Sciatic nerve (tissue), 2 donors: Measurements from ENCODE around the gene CXCR4. TPM values are rescaled to one million over a fixed set of nuclear protein-coding genes. Genes with fewer than 3 reads are reported as not detected.

Experiments used
- ATAC-seq: fragments of 200-7000 bp; cut with Tn5 transposase; one replicate; pipeline ENCODE4 v1.9.1; 2020; ENCODE audit warnings: mild to moderate bottlenecking, moderate library complexity
- DNase-seq: peaks from one replicate; pipeline ENCODE4 v3.0.0-alpha.2; 2020; ENCODE audit warnings: low spot score
- intact Hi-C: fragments of 100-400 bp; cut with DNase I; formaldehyde crosslinking; loops from one replicate; pipeline ENCODE4 v1.14.2; 2022
- total RNA-seq: library from RNA; stranded (reverse); fragmentation: NEBNext Ultra II Directional; extraction: Animal tissue kit (Norgen Biotek cat#: 25700); gene quantifications from one replicate; pipeline ENCODE4 v1.2.1, GENCODE V29; 2021
- donor health status: DM: no; HTN: no; CAD: no.
- donor health status: DM: no; HTN: no; CAD: no.

Gene CXCR4
- total RNA-seq, 1 donor from 2014 or later = 39.8 TPM

GRCh38 chr2:136133176-136133575 lies 15.2 kb upstream of the CXCR4 start:
- no peak for DNase-seq
- intact Hi-C loops = no loop called here
- ATAC-seq = no peak

- ATAC-seq (no peak), DNase-seq (no peak)
- intact Hi-C loops = no loop called here
Observed at GRCh38 chr2:136132825-136133155, 14.8 kb upstream of the CXCR4 start.

GRCh38 chr2:136131961-136132824 lies 14.2 kb upstream of the CXCR4 start:
- intact Hi-C loops = no loop called here
- ATAC-seq (peak; percentile 29), DNase-seq (no peak)

GRCh38 chr2:136131484-136131960 lies 13.6 kb upstream of the CXCR4 start:
- no peak for ATAC-seq
- DNase-seq = no peak
- intact Hi-C loops = no loop called here

GRCh38 chr2:136130511-136130910 lies 12.6 kb upstream of the CXCR4 start:
- intact Hi-C loops = no loop called here
- ATAC-seq = no peak
- no peak for DNase-seq

- intact Hi-C loops = no loop called here
- ATAC-seq (no peak), DNase-seq (no peak)
Observed at GRCh38 chr2:136130045-136130444, 12.1 kb upstream of the CXCR4 start.

GRCh38 chr2:136129601-136130000 lies 11.7 kb upstream of the CXCR4 start:
- ATAC-seq = no peak
- intact Hi-C loops = no loop called here
- no peak for DNase-seq

GRCh38 chr2:136128905-136129304 lies 11.0 kb upstream of the CXCR4 start:
- ATAC-seq (no peak), DNase-seq (no peak)
- intact Hi-C loops = no loop called here

GRCh38 chr2:136128366-136128765 lies 10.4 kb upstream of the CXCR4 start:
- no peak for ATAC-seq
- intact Hi-C loops = no loop called here
- no peak for DNase-seq

- DNase-seq (no peak), ATAC-seq (no peak)
- intact Hi-C loops = no loop called here
Observed at GRCh38 chr2:136127356-136127755, 9.4 kb upstream of the CXCR4 start.

GRCh38 chr2:136126421-136126926 lies 8.5 kb upstream of the CXCR4 start:
- intact Hi-C loops = no loop called here
- DNase-seq (no peak), ATAC-seq (no peak)

GRCh38 chr2:136126021-136126420 lies 8.1 kb upstream of the CXCR4 start:
- no peak for DNase-seq
- ATAC-seq = no peak
- intact Hi-C loops = no loop called here

GRCh38 chr2:136125236-136125635 lies 7.3 kb upstream of the CXCR4 start:
- intact Hi-C loops = no loop called here
- ATAC-seq (no peak), DNase-seq (no peak)

GRCh38 chr2:136124805-136125204 lies 6.9 kb upstream of the CXCR4 start:
- intact Hi-C loops = no loop called here
- no peak for ATAC-seq

GRCh38 chr2:136122661-136123060 lies 4.7 kb upstream of the CXCR4 start:
- intact Hi-C loops = no loop called here
- no peak for DNase-seq
- no peak for ATAC-seq

More at GRCh38 chr2:136124805-136125204, 6.9 kb upstream of the CXCR4 start:
- no peak for DNase-seq

GRCh38 chr2:136121204-136121910 lies 3.4 kb upstream of the CXCR4 start:
- ATAC-seq (no peak), DNase-seq (no peak)
- intact Hi-C loops = no loop called here

- DNase-seq (no peak), ATAC-seq (no peak)
- intact Hi-C loops = no loop called here
Observed at GRCh38 chr2:136119717-136120675, 2.0 kb upstream of the CXCR4 start.

- ATAC-seq = peak; percentile 71
- intact Hi-C loops = no loop called here
- peak; percentile 77 for DNase-seq
Observed at GRCh38 chr2:136118819-136119716, 1.1 kb upstream of the CXCR4 start.
